PC-9 (cell line): ENCODE results near the gene ARHGDIA. TPM values are rescaled to one million over a fixed set of nuclear protein-coding genes. Genes with fewer than 3 reads are reported as not detected.

ENCODE experiments used
- BruUV-seq: library from RNA; stranded (reverse); fragments of 400-500 nt; replicated peaks from 2 replicates; lab custom pipeline; 2021; lab: Mats Ljungman, UMichigan
- CTCF ChIA-PET: fragments of 300-600 bp; sonication (Branson Sonifier 250); formaldehyde crosslinking; loops from one replicate; lab custom pipeline; 2022; ENCODE audit warnings: antibody characterized with exemption; lab: Charles Lee
- POLR2A ChIA-PET: fragments of 300-600 bp; sonication (Branson Sonifier 250); formaldehyde crosslinking; loops from one replicate; lab custom pipeline; 2022; ENCODE audit warnings: antibody characterized with exemption; ENCODE audit not compliant: unreplicated experiment; lab: Charles Lee
- DNase-seq, 2 experiments: peaks; one replicate each; pipeline versions ENCODE4 v3.0.0 to v3.0.0-alpha.2; 2015 to 2022; ENCODE audit warnings: mixed read lengths in 1 of 2
- H2AFZ ChIP-seq: fragments of 200-600 bp; sonication (generic); 2 replicates; pipeline ENCODE4 v1.8.1; 2017; ENCODE audit warnings: antibody characterized with exemption
- H3F3A ChIP-seq: fragments of 200-600 bp; sonication (generic); 2 replicates; pipeline ENCODE4 v1.8.1; 2017; ENCODE audit warnings: antibody characterized with exemption, mild to moderate bottlenecking, low read depth; ENCODE audit not compliant: insufficient read depth
- H3K27ac ChIP-seq: fragments of 200-600 bp; sonication (generic); 2 replicates; pipeline ENCODE4 v1.6.1; 2016; ENCODE audit warnings: mixed run types
- H3K27me3 ChIP-seq: fragments of 200-600 bp; sonication (generic); 2 replicates; pipeline ENCODE4 v1.6.1; 2016; ENCODE audit warnings: low read depth, mixed run types; ENCODE audit not compliant: insufficient read depth
- H3K36me3 ChIP-seq: fragments of 200-600 bp; sonication (generic); 2 replicates; pipeline ENCODE4 v1.6.1; 2016; ENCODE audit warnings: low read depth, mixed run types
- H3K4me1 ChIP-seq: fragments of 200-600 bp; sonication (generic); replicated peaks from 2 replicates; pipeline ENCODE4 v1.6.1; 2016; ENCODE audit warnings: mixed run types; ENCODE audit not compliant: insufficient read depth
- H3K4me2 ChIP-seq: fragments of 200-600 bp; sonication (generic); 2 replicates; pipeline ENCODE4 v1.6.1; 2017; ENCODE audit warnings: mixed run types
- H3K4me3 ChIP-seq: fragments of 200-600 bp; sonication (generic); 2 replicates; pipeline ENCODE4 v1.6.1; 2016; ENCODE audit warnings: mixed run types
- H3K79me2 ChIP-seq: fragments of 200-600 bp; sonication (generic); 2 replicates; pipeline ENCODE4 v1.6.1; 2017; ENCODE audit warnings: low read depth, mixed run types
- H3K9me2 ChIP-seq: fragments of 200-600 bp; sonication (generic); 2 replicates; pipeline ENCODE4 v1.8.1; 2017; ENCODE audit warnings: mild to moderate bottlenecking; ENCODE audit not compliant: insufficient read depth
- H3K9me3 ChIP-seq: fragments of 200-600 bp; sonication (generic); 2 replicates; pipeline ENCODE4 v1.8.1; 2016; ENCODE audit warnings: low read depth; ENCODE audit not compliant: insufficient read depth
- H4K20me1 ChIP-seq: fragments of 200-600 bp; sonication (generic); 2 replicates; pipeline ENCODE4 v1.8.1; 2017; ENCODE audit not compliant: insufficient read depth
- CTCF ChIP-seq: fragments of 200-600 bp; sonication (generic); conservative IDR thresholded peaks from 2 replicates; pipeline ENCODE4 v1.6.1; 2017; ENCODE audit warnings: mixed run types, antibody characterized with exemption, mild to moderate bottlenecking, moderate library complexity
- EZH2 ChIP-seq: fragments of 200-600 bp; sonication (generic); IDR thresholded peaks from 2 replicates; pipeline ENCODE4 v1.8.0; 2017; ENCODE audit warnings: antibody characterized with exemption, low read depth
- intact Hi-C: fragments of 100-400 bp; cut with micrococcal nuclease; formaldehyde crosslinking; loops from one replicate; pipeline ENCODE4 v1.10.0; 2022; ENCODE audit not compliant: unreplicated experiment
- total RNA-seq: library from RNA; stranded (reverse); gene quantifications from 2 replicates; pipeline ENCODE4 v1.2.3, GENCODE V29; 2021

Gene ARHGDIA
- total RNA-seq, 1 experiment from 2014 or later, result 309 TPM

- POLR2A ChIA-PET, result no interaction called here
- no peak for TF ChIP-seq CTCF
- H2AFZ ChIP-seq, result no peak overlapping the region
- peak overlapping the region; percentile 66; the same call in 1 of the 2 replicates for H3K4me3 ChIP-seq
- no peaks in the 10 kb centered on the region for H3K9me3 ChIP-seq
- DNase-seq, result no peak
- H3K36me3 ChIP-seq, result no peaks in the 10 kb centered on the region
- no peaks in the 10 kb centered on the region for H3K27me3 ChIP-seq
- H3K79me2 ChIP-seq, result peaks cover 57% of the 10 kb centered on the region
- H3K27ac ChIP-seq, result no peak overlapping the region
- CTCF ChIA-PET, result no interaction called here
- H3K4me1 ChIP-seq, result peaks cover 27% of the 10 kb centered on the region
- intact Hi-C loops, result loop anchor here (10.0 kb wide), 1 partner anchor 215 kb away; no protein-coding TSS in a partner anchor
- BruUV-seq, result no TSS peak
- H3K4me2 ChIP-seq, result peak overlapping the region; percentile 90
- peaks cover 38% of the 10 kb centered on the region for H3F3A ChIP-seq
- no peaks in the 10 kb centered on the region for H3K9me2 ChIP-seq
- peaks cover 12% of the 10 kb centered on the region for H4K20me1 ChIP-seq
These were observed 18.5 kb upstream of the ARHGDIA start for GRCh38 chr17:81889602-81890001.

GRCh38 chr17:81888988-81889595 is 18.0 kb upstream of the ARHGDIA start:
- H3K9me3 ChIP-seq, result no peaks in the 10 kb centered on the region
- no peak overlapping the region for H2AFZ ChIP-seq
- H3K79me2 ChIP-seq, result peaks cover 62% of the 10 kb centered on the region
- peaks cover 12% of the 10 kb centered on the region for H4K20me1 ChIP-seq
- TF ChIP-seq CTCF (no peak), EZH2 (no peak)
- BruUV-seq, result TSS peak; percentile 29
- peaks cover 27% of the 10 kb centered on the region for H3K4me1 ChIP-seq
- intact Hi-C loops, result no loop called here
- H3F3A ChIP-seq, result peaks cover 41% of the 10 kb centered on the region
- H3K4me3 ChIP-seq, result no peak overlapping the region
- no peaks in the 10 kb centered on the region for H3K36me3 ChIP-seq
- ChIA-PET POLR2A (no interaction called here), CTCF (no interaction called here)
- no peak overlapping the region for H3K4me2 ChIP-seq
- no peaks in the 10 kb centered on the region for H3K9me2 ChIP-seq
- DNase-seq, result no peak
- H3K27me3 ChIP-seq, result no peaks in the 10 kb centered on the region
- H3K27ac ChIP-seq, result no peak overlapping the region

- TF ChIP-seq CTCF (no peak), EZH2 (no peak)
- Histone ChIP-seq H3K79me2 (peaks cover 61% of the 10 kb centered on the region), H3K27ac (no peak overlapping the region), H3K4me1 (peaks cover 27% of the 10 kb centered on the region), H3K27me3 (no peaks in the 10 kb centered on the region), H3K4me3 (no peak overlapping the region), H3F3A (peaks cover 43% of the 10 kb centered on the region), H3K9me3 (no peaks in the 10 kb centered on the region), H4K20me1 (peaks cover 12% of the 10 kb centered on the region), H3K4me2 (no peak overlapping the region), H3K36me3 (no peaks in the 10 kb centered on the region), H2AFZ (no peak overlapping the region), H3K9me2 (no peaks in the 10 kb centered on the region)
- CTCF ChIA-PET, result no interaction called here
- intact Hi-C loops, result no loop called here
- POLR2A ChIA-PET, result no interaction called here
- BruUV-seq, result no TSS peak
- DNase-seq, result no peak
These were observed 17.2 kb upstream of the ARHGDIA start for GRCh38 chr17:81888105-81888987.
